Suppressor macrophage treated with lipopolysaccharide for 1 hour (primary cell): ENCODE data around the gene NR2C2AP.
A peak's percentile ranks its signal among the peaks of the same experiment; 100 is the strongest.

Experiments used
- DNase-seq, 3 donors: peaks; one replicate each; pipeline ENCODE4 v3.0.0-alpha.2; 2020 to 2022

The NR2C2AP gene

DNA sequence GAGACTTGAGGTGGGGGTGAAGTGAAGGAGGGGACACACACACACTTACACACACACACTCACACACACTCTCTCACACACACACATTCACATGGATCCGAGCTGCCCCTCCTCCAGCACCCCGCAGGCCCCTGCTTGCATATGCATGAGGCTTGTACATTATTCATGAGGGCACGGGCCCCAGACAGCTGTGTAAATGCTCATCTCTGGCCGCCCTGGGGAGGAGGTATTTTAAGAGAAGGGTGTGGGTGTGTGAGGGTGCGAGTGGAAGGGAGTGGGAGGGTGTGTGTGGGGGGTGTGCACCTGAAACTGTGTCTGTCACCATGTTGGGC lies 10.9 kb upstream of the NR2C2AP start:
- DNase-seq = no peak

DNA sequence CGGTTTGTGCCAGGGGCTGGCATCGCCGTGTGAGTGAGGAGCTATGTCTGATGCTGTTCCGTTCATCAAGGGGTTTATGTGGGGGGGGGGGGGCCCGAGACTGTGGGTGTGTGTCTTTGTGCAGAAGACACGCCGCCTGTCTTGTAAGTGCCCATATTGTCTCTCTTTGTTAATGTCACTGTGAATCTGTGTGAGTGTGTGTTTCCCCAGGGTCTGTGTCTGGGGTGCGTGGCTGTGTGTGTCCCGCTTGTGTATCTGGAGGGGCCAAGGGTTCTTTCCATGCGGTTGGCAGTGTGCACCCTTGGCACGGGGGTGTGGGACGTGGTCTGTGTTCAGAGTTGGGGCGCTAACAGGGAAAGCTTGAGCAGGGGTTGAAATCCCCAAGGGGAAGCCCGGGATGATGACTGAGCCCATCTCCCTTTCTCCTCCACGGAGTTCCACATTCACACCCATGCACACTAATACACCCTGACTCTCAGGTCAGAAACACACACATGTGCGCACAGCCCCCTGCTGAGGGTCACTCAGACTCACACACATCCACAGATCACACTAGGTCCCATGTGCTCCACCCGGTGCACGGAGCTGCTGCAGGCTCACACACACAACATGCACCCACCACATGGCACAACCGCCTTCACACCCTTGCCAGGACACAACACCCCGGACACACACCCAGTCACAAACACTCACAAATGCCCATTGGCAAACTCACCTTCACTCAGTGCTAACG lies 10.4 kb upstream of the NR2C2AP start:
- peak; percentile 31 to 56 (median 39) for DNase-seq

DNA sequence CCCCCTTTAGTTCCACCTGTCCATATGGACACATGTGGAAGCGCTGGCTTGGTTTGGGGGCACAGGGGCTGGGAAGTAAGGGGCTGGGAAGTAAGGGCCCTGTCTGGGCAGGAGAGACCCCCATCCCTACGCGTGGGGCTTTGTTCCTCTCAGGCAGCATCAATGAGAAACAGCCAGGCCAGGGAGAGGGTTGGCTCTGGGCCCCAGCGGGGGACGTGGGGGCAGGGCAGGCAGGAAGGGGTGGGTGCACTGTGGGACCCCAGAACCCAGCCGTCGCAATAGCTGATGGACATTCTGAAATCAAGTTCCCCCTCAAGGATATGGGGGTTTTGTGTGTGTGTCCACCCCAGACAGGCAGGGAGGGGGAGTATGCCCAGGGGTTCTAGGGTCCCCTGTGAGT lies 9.7 kb upstream of the NR2C2AP start:
- DNase-seq = no peak

DNA sequence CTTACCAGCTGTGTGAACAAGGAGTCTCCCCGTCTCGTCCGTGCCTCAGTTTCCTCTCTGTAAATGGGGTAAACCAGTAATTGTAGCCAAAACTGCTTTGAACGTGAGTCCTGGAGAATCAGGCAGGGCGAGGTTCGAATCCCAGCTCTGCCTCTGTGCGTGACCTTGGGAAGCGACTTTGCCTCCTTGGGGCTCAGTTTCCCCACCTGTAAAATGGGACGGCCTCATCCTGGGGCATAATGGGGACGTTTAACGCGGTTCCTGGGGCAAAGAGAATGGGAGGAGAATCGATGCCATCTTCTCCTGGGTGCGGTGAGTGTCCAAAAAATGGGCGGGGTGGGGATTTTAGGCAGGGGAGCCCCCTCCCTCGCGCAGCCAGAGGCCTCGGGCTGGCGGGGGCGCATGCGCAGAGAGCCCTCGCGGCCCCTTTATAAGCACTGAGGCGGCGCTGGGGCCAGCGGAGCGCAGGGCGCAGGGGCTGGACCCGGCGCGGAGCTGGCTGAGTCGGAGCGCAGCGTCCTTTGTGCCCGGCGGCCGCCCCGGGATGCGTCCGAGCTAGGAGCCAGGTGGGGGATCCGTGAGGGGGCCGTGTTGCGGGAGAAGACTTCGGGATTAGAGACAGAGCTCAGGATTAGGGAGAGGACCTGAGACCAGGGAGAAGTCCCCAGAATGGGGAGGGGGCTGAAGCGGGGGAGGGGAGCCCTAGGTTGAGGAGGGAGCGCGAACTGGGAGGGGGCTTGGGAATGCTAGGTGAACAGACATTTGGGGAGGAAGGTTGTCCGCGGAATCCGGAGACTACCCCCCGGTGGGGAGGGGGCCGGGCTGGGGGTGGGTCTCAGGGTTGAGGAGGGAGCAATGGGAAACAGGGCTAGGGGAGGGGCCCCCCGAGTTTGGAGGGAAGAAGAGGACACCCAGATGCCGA lies 8.5 kb upstream of the NR2C2AP start, which contains the start of gene NCAN:
NCAN (plus strand) TSS at position 460 of the 922 bp plus-strand sequence. CDS start 4,996 bp downstream, outside the sequence.
- DNase-seq = no peak

DNA sequence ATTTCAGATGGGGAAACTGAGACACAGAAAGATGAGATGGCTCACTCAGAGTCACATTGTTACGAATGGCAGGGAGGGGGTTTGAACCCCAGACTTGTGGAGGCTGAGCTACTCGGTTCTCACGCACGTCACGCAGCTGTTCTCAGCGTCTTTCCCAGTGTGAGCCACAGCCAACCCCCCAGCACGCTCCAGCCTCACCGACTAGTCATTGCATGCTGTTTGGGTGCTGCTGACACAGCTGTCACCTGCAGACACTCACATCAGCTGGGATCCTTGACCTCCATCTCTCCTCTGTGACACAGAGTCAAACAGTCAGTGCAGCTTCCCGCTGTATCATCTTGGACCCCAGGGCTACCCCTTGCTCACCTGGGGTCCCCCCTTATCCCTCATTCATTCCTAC lies 6.2 kb upstream of the NR2C2AP start:
- no peak for DNase-seq

DNA sequence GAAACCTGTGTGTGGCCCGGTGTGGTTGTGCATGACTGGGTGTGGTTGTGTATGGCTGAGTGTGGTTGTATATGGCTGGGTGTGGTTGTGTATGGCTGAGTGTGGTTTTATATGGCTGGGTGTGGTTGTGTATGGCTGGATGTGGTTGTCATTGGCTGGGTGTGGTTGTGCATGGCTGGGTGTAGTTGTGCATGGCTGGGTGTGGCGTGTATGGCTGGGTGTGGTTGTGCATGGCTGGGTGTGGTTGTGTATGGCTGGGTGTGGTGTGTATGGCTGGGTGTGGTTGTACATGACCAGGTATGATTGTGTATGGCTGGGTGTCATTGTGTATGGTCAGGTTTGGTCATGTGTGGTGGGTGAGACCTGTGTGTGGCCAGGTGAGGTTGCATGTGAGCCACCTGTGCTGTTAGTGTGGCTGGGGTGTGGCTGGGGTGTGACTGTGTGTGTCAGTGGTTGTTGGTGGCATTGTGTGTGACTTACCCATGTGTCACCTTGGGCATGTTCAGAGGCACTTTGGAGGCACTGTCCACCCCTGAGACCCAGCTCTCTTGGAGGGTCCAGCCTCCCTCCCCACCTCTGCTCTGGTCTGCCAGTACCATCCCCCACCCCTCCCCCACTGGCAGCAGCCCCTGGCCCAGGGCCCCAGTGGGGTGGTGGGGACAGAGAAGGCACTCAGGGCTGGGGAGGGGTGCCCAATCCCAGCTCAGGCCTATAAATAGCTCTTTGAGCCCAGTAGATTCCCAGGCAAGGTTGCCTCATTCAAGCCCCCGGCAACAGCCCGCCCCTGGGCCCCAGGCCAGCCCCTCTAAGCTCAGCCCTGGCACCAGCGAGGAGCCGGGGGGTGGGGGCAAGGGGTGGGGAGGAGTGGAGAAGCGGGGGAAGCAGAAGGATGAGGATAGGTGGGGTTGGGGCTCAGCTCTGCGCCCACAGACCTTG lies 4.7 kb upstream of the NR2C2AP start:
- DNase-seq = no peak

DNA sequence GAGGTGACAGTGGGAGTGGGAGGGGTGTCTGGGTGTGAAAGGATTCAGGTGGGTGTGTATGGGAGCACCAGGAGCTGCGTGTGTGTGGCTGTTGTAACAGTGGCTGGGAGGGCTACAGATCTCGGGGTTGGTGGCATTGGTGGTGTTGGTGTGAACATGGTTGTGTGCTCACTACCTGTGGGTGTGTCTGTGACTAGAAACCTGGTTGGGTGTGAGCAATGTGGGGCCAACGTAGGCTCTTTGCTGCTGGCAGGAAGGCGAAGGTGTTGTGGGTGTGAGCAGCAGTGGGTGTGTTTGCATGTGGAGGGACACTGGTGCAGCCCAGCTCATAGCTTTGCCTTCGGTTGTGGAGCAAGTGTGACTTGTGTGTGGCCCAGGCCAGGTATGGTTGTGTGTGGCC lies 3.7 kb upstream of the NR2C2AP start:
- DNase-seq = no peak

DNA sequence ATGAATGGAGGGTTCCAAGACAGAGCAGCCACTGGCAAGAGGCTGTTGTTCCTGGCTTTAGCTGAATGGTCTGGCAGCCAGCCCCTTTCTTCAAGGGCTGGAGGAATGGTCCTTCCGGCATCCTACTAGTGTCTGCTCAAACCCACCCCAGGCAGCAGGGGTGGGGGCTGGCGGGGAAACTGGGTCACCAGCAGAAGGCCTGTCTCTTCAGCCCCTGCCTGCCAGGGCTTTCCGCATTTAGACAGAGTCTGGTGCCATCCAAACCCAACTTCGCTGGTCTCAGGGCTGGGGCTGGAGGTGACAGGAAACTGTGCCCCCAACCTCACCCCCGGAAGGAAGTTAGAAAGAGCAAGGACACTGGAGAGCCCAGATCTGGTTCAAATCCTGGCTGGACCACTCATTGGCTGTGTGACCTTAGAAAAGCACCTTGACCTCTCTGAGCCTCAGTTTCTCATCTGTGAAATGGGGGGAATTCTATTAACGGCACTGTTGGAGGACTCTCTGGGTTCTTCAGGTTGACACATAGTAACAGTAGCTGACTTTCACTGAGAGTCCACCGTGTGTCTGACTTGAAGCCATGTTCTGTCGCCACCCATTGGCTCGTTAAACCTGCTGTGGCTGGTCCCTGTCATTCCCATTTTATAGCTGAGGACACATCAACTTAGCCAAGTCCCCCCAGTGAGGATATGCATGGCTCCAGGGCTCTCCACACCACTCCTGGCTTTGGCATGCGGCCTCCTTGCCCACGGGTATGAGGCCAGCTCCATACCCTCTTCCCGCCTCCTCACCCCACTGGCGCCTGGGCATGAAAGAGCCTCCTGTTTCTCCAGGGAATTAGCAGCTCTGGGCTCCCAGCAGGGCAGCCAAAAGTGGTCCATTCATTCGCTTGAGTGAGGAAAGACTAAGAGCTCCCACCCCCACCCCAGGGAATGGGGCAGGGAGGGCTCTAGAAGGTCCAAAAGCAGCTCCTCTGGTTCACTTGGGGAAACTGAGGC lies 2.5 kb upstream of the NR2C2AP start:
- no peak for DNase-seq

DNA sequence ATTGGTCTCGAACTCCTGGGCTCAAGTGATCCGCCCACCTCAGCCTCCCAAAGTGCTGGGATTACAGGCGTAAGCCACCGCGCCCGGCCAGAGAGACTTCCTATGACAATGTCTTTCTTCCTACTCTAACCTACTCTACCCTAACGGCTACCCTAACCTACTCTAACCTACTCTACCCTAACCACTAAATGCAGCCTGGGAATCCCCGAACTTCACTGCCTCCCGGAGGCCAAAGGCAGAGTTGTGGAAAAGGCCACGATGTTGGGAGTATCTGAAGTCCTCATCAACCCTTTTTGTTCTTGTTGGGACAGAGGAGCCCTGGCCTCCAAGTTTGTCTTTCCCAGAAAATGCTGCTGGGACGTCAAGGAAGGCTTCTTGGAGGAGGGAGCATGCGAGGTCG lies 967 bp upstream of the NR2C2AP start:
- DNase-seq = no peak

DNA sequence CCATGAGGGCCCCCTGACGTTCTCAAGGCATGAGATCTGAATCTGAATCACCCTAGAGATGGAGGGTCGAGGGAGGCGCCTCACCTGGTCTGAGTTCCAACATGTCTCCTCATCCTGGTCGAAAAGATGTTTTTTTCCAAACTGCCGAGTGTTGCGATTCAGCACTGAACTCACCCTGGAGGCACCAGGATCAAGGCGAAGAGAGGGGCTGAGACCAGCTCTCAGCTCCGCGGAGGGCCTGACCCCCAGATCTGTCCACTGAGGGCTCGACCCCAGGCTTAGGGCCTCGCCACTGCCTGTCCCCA lies 555 bp downstream of the NR2C2AP start:
- DNase-seq = no peak

DNA sequence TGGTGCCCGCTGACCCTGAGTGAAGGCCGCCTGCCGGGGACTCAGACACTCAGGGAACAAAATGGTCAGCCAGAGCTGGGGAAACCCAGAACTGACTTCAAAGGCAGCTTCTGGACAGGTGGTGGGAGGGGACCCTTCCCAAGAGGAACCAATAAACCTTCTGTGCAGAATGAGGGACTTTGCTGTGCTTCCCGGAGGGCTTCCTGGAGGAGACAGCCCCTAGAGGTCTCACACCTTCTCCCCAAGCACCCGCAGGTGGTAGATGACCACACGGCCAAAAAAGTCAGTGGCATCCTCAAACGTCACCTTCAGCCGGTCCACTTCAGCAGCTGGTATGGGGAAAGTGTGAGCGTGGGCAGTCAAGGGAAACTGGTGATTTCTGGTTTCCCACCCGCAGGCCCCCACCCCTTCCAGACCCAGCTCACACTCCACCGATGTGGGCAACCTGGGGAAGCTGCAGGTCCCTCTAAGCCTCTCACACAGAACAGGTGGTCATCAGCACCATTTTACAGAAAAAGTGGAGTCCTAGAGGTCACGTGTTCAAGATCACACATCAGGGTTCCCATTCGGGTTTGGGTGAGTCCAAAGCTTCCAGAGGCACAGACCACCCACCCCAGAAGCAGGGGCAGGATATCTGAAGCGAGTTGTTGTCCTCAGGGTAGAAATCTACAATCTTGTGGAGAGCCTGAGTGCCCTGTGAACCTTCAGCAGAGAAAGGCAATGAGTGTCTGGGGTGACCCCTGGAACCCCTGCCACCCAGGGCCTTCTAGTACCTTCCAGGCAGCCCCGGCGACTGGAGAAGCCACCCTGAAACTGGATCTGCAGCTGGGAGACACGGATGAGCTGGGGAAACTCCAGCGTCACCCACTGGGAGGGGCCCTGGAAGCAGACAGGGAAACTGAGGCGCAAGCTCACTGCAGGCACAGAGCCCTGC lies 1.2 kb downstream of the NR2C2AP start:
- DNase-seq = no peak

DNA sequence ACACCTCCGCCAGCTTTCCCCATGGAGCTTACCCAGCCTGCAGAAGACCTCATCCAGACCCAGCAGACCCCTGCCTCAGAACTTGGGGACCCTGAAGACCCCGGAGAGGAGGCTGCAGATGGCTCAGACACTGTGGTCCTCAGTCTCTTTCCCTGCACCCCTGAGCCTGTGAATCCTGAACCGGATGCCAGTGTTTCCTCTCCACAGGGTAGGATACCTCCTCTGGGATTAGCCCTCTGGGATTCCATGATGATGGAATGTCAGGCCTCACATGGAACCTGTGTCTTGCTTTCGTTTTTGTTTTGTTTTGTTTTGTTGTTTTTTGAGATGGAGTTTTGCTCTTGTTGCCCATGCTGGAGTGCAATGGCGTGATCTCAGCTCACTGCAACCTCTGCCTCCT lies 9.3 kb downstream of the NR2C2AP start:
- no peak for DNase-seq

DNA sequence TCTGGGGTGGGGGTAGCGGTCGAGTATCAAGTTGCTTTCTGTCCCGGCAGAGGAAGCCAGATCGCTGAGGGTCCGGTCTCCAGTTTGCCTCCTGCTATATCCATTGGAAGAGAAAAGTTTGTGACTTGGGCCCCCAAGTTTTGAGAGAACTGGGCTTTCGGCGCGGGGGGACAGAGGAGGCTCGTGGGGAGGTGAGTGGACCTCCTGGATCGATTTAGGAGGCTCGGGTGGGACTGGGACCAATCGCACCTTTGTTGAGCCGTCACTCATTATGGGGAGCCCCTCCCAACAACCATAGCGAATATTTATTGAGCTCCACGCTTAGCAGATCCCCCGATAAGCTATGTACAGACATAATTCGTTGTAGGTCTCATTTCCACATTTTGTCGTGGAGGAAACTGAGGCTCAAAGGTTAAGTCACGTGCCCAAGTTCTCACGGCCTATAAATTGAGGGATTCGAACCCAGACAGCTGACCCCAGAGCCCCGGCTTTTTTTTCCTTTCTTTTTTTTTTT lies 10.2 kb downstream of the NR2C2AP start:
- DNase-seq = no peak

DNA sequence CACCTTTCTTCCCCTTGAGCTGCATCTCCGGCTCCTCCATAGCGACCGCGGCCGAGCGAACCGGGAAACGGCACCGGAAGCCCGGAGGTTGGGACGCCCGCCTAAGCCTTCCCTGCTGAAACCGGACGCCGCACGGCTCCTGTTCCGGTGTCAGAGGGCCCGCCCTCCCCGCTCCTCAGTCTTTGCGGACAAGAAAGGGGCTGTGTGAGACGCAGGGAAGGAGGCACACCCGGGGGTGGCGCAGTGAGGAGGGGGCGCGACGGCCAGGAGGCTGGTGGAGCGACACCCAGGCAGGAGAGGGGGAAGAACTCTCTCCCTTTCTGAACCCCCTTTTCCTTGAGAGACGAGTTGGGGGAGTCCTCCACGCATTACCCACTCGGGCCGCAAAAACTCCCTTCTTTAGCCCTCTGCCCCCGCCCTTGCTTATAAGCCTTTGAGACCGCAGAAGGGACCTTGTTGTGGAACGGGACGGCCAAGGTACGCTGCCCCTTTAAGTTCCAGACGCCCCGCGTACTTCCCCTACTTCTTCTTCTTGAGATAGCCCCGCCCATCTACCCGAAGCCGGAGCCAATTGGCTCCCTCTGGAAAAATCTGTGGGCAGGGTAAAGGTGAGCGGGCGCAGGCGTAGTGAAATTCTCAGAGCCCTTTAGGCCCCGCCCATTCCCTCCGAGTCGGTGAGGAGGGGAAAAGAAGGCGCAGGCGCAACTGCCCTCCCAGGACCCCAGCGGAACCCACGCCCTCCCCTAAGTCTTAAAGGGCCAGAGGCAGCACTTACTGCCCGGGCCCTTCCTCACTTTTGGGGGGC lies 10.9 kb downstream of the NR2C2AP start, which contains the start of the genes BORCS8 and RFXANK:
BORCS8 (minus strand) TSS at position 75 of the 805 bp plus-strand sequence; CDS start at position 40, 35 bp downstream.
RFXANK (plus strand) TSS at position 181 of the 805 bp plus-strand sequence. CDS start 1,689 bp downstream, outside the sequence.
- peak; percentile 100 for DNase-seq

DNA sequence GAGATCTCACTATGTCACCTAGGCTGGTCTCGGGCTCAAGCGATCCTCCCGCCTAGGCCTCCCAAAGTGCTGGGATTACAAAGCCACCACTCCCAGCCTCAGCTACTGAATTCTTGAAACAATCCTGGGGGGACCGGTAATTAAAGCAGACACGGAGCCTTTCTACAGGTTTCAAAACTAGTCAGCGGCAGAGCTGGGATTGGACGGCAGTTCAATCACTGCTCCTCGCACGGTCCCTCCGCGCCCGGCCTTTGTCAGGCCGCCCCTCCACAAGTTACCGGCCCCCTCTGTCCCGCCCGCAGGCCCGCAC lies 11.5 kb downstream of the NR2C2AP start:
- DNase-seq = no peak

DNA sequence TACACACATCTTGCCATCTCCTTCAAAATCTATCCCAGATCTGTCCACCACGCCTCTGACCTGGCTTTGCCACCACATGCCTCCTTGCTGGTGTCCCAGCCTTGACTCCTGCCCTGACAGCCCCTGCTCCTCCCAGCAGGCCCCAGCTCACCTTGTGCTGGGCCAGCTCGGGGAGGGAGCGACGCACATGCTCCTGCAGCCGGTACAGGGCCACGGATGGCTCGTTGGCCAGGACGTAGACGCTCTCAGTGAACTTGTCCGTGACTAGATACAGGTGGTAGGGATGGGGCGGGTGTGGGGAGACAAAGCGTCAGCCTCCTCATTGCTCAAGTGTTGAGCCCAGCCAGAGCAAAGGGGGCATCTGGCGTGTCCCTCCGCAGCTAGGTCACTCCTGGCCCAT lies 16.5 kb downstream of the NR2C2AP start:
- no peak for DNase-seq

DNA sequence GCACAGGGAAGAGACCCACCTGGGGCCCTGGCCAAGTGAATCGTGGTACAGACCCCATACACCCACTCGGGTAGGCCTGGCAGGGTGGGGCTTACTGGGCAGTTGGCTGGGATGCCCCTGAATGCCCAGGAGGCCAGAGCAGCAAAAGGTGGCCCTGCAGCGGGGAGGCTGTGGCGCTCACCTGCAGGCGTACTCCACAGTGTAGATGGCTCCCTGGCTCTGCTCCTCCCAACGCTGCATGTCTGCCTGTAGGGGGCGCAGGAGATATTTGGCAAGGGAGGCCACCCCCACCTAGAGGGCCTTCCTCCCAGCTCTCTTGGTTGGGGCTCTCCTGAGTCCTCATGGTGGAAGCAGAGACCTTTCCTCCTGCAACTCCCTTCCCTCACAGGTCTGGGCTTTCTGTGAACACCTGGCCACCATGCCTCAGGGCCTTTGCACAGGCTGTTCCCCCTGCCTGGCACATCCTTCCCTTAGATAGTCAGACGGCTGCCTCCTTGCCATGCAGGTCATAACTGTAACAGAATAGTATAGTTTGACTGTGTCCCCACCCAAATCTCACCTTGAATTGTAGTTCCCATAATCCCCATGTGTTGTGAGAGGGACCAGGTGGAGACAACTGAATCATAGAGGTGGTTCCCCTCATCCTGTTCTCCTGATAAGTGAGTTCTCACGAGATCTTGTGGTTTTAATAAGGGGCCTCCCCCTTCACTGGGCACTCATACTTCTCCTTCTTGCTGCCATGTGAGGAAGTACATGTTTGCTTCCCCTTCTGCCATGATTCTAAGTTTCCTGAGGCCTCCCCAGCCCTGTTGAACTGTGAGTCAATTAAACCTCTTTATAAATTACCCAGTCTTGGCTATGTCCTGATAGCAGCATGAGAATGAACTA lies 17.1 kb downstream of the NR2C2AP start:
- DNase-seq = peak in 2 of 3 donors; percentile 22 to 32

DNA sequence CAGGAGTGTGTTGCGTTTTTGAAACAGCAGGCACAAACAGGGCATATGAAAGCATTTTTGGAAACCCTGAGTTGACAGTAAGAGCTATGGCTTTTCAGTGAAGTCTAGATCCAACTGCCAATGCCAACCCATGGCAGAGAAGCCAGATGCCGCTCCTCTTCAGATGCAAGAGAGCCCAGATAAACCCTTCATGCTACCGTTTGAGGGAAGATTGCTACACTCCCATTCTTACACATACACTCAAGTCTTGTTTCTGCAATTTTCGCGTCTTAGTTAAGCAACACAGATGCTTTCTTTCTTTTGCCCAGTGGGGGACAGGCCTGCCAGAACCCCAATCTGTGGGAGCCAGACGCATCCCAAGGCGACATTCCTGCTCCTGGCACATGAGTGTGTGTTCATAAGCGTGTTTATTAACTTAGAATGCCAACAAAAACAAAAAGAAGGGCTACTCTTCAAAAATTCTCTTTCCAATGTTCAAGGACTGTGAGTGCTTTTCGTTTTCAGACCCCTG lies 21.7 kb downstream of the NR2C2AP start:
- DNase-seq = no peak
